Stimulated activated CD8-positive, alpha-beta memory T cell treated with anti-CD3 and anti-CD28 coated beads, Interleukin-12 subunit alpha, Interleukin-12 subunit beta, amount 100 ng/mL, for 24 hours (primary cell): Measurements from ENCODE around the gene FHAD1.
A peak's percentile ranks its signal among the peaks of the same experiment; 100 is the strongest.
"Not testable (repeated sequence)": the region's sequence is repeated elsewhere in the genome, so short reads cannot be mapped to it uniquely, and the experiment has no call there.

ENCODE experiments used
- DNase-seq: peaks from one replicate; pipeline ENCODE4 v3.0.0-alpha.2; 2020; ENCODE audit errors: extremely low read depth

FHAD1 gene

DNA sequence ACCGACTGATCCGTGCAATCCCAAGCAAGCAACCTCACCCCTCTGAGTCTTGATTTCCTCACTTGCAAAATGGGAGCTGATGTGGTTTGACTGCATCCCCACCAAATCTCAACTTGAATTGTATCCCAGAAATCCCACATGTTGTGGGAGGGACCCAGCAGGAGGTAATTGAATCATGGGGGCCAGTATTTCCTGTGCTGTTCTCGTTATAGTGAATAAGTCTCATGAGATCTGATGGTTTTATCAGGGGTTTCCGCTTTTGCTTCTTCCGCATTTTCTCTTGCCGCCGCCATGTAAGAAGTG is 58.4 kb downstream of the FHAD1 start:
- DNase-seq, result no peak

DNA sequence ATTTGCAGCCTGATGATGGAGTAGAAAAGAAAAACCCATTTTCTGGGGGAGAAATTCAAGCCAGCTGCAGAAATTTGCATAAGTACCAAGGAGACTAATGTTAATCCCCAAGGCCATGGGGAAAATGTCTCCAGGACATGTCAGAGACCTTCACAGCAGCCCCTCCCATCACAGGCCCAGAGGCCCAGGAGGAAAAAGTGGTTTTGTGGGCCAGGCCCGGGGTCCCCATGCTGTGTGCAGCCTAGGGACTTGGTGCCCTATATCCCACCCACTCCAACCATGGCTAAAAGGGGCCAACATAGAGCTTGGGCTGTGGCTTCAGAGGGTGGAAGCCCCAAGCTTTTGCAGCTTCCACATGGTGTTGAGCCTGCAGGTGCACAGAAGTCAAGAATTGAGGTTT is 59.3 kb downstream of the FHAD1 start:
- DNase-seq, result not testable (repeated sequence)

DNA sequence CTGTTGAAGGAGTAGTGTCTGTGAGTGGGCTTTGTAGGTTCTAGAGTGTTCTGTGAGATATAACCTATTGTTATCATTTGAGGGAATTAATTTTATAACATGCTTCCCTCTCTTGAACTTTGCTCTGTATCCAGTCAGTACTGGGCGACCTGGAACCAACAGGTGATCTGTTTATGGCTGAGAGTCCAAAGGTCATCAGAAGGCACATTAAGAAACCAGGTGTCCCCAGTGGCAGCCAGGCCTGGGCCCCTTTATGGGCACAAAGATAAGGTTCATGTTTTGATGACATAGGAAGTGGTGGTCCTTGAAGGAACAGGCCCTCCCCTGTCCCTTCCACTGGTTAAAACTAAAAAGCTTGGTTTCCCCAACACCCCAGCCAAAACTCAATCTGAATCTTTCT is 61.1 kb downstream of the FHAD1 start:
- no peak for DNase-seq

DNA sequence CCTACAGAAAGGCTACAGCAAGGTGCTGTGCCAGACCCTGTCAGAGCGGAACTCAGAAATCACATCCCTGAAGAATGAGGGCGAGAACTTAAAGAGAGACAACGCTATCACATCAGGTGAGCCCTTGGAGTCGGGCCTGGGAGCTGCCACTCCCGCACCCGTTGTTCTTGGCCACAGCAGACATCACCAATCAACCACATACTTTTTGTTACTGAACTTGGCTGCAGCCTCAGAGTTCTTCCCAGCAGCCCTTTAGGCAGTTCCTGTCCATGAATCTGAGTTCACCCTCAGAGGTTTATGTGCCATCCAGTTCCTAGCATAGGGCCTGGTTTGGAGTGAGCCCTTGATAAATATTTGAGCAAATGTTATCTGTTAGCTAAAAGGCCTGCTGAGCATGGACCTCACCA is 61.6 kb downstream of the FHAD1 start:
- no peak for DNase-seq

DNA sequence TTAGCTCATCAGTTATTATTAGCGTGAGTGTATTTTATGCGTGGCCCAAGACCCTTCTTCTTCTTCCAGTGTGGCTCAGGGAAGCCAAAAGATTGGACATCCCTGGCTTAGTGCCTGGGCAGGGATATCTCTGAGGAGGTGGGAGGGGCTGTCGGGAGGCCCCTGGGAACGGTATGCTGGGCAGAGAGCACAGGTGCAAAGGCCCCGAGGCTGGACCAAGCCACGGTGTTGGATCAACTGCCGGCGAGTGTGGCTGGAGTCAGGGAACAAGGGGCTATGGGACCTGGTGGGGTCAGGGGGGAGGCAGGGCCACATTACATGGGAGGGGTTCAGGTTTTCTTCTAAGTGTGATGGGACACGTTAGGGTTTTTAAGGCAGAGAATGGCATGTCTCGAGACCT is 62.7 kb downstream of the FHAD1 start:
- no peak for DNase-seq

DNA sequence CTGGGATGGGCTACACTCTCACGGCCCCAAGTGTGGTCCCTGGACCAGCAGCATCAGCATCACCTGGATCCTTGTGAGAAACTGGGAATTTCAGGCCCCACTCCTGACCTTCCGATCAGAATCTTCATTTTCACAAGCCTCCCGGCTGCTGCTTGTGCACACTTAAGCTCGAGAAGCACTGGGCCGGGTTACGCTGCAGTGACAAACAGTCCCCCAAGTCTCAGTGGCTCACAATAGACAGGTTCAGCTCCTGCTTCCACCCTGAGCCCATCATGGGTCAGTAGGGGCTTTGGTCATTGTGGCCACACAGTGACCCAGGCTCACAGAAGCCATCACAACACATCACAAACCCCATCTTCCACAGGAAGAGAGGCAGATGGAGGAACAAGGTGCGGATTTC is 63.5 kb downstream of the FHAD1 start:
- DNase-seq, result no peak

DNA sequence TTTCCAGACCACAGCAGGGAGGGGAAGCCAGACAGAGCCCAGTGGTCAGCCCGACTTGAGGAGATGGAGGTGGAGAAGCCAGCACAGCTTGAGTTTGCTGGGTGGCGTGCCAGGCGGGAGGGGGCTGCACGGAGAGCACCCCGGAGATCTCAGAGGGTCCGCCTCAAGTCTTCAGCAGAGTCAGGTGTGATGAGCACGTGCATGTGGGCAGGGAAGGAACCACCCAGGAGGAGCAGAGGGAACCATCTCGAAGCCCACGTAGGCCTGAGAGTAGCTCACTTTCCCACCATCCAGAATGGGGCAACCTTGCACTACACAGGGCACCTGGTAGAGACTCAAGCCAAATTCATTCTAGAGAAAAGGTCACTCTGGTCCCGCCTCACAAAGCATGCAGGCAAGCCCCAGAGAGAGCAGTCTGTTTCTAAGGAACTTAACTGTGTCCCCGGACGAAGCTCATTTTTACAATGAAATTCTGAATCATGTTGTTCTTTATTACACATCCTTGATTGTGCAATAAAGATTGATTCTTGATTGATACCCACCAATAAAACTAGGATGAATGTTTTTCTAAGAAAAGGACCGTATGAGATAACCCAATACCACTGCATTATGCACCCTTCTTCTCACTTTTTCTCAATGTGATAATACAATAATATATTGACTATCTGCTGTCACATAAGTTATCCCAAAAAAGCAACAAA is 64.2 kb downstream of the FHAD1 start:
- DNase-seq, result no peak

DNA sequence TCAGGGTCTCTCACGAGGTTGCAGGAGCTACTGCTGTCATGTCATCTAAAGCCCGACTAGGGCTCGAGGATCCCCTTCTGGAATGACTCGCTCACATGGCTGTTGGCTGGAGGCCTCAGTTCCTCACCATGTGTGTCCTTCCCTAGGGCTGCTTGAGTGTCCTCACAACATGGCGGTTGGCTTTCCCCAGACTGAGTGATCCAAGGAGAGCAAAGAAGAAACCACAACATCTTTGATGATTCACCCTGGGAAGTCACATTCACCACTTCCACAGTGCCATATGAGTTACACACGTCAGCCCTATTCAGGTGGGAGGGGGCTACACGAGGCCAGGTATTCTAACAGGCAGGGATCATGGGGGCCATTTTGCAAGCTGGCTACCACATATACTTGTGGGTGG is 64.9 kb downstream of the FHAD1 start:
- no peak for DNase-seq

DNA sequence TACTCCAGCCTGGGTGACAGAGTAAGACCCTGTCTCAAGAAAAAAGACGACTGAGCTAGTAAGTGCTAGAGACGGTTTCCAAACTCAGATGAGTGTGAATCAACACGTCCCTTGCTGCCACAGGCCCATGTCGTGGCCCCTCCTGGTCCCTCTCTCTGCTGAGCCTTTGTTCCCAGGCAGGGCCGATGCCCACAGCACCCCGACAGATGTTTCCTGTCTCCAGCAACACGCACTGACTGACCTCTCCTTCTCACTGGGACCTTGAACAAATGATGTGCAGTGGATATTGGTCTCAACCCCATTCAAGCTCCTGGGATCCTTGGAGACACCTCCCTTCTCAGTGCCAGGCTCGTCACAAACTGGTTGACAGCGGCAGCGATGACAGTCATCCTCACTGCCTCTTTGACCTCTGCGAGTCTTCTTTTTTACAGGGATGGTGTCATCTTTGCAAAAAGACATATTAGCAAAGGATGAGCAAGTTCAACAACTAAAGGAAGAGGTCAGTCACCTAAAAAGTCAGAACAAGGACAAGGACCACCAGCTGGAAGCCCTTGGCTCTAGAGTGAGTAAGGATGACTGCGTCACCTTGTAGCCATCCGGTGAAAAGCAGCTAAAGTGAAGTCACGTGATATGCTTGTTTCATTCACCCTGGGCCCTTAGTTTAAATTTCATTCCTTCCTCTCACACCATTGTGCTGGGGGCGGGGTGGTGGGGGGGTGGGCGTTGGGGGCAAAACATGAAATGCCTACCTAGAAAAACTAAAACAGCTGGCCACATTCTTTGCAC is 65.8 kb downstream of the FHAD1 start:
- no peak for DNase-seq

DNA sequence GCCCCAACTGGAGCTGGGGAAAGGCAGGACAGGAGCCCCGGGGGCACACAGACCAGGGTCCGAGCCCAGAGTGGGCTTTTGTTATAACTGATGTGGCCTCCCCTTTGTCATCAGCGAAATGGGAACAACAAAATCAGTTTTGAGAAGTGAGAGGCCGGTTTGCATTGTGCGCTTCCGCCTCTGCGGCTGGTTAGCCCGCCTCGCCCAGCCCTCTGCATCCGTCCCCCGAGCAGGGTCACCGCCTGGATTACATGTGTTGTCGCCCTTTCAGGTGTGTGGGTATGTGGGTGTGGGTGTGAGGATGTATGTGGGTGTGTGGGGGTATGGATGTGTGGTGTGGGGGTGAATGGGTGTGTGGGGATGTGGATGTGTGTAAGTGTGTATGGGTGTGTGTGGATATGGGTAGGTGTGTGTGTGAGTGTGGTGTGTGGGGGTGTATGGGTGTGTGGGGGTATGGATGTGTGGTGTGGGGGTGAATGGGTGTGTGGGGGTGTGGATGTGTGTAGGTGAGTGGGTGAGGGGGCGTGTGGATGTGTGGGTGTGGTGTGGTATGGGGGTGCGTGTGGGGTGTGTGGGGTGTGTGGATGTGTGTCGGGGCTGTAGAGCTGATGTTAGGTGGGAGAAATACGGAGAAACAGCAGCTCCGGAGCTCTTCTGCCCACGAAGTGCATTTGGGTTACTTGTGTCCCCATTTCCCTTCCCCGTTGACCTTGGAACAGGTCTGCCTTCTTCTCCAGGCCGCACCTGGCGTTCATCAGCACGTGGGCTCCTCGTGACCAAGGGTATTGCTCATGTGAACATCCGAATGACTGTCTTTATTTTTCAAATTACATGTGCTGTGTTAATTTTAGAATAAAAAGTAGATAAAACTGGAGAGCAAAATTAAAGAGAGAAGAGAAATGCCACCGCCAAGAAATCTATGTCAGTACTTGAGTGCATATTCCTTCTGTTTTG is 67.6 kb downstream of the FHAD1 start:
- DNase-seq, result no peak

DNA sequence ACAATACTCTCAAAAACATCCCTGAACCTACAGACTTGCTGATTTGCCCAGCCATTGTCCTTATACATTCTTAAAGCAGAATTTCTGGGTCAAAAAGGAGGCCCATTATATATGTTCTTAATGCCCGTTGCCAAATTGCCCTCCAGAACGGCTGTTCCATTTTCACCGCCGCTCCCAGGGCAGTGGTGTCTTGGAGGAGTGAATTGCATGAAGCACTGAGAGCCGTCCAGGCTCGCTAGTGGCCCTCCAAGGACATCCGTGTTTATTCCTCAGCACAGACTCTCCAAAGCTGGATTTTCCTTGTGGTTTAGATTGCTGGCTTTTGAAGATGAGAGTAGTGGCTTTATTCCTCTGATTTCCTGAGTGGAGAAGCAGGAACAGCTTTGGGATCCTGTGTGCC is 68.8 kb downstream of the FHAD1 start:
- DNase-seq, result no peak

DNA sequence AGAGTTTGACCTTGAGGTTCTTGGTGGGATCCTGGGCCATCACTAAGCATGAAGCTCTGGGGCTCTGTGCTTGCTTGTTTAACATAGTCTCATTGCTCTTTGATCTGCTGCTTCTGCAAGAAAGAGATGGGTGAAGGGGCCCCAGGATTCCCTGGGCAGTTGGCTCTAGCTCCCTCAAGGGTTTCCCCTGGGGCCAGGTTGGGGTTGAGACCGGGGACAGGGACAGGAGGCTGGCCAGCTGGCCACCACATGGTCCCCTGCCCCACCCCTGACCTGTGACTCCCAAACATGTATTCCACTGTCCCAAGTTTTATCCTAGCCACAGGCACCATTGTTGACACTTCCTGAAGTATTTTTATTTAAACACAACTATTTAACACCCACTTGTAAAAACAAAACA is 69.5 kb downstream of the FHAD1 start:
- DNase-seq, result no peak

DNA sequence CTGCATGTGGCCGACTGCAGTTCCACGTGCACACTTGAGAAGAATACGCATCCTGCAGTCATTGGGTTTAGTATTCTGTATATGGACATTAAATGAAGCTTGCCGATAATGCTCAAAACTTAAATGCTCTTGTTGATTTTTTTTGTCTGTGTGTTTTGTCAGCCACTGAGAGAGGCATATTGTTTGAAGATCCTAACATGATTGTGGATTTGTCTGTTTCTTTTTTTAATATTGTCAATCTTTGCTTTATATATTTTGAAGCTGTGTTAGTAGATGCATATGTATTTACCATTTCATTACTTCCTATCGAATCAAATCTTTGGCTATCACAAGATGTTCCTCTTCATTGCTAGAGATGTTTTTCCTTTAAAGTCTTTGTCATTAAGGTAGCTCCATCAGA is 73.2 kb downstream of the FHAD1 start:
- DNase-seq, result no peak

DNA sequence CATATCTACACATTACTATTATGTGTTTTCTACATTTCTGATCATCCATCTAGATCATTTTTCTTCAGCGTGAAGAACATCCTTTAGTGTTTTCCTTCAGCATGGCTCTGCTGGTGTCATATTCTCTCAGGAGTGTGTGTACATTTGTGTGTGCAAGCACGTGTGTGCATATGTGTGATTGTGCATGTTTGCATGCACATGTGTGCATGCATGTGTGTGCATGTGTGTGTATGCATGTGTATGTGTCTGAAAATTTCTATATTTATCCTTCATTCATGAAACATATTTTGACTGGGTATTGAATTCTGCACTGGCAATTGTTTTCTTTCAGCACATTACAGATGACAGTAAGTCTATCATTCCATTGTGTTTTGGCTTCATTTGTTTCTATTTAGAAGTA is 74.6 kb downstream of the FHAD1 start:
- no peak for DNase-seq

DNA sequence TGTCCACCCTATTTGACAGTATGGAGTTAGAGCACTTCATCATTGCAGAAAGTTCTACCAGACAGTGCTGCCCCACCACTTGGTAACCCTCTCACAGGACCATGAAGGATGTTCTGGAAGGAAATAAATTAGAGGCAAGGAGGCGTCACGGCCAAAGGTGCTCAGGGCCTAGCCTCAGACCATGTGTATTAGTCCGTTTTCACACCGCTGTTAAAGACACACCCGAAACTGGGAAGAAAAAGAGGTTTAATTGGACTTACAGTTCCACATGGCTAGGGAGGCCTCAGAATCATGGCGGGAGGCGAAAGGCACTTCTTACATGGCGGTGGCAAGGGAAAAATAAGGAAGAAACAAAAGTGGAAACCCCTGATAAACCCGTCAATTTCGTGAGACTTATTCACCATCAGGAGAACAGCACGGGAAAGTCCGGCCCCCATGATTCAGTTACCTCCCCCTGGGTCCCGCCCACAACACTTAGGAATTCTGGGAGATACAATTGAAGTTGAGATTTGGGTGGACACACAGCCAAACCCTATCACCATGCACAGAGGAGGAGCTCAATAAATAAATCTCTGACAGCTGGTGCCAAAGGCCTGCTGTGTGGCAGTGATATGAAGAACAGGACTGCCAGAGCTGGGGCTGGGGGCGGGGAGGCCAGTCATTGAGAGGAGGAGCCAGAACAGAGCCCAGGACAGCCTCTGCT is 75.8 kb downstream of the FHAD1 start:
- no peak for DNase-seq

DNA sequence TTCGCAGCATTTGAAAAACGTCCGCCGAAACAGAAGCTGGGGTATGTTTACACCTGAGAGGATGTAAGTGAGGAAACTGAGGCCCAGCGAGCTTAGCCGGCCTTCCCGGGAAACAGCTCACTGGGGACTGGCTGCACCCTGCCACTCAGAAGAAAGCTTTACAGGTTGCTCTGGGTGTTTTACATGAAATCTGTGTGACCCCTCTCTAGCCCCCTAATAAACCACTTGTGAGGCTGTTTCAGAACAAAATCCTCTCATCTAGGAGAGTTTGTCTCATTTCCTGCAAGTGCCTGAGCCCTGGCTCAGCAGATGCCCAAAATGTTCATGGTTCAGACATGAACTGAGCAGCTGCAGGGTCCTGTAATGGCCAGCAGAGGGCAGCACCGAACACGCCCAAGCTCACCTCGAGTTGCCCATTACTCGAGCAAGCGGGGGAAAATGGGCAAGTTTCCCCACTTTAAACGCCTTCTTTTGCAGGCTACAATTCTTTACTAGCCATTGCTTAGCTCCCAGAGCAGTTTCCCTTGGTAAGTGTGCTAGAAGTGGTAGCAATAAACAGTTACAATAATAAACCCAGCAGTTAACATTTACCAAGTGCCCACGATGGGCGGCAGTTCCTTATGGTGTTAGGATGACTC is 76.4 kb downstream of the FHAD1 start:
- peak; percentile 25 for DNase-seq

DNA sequence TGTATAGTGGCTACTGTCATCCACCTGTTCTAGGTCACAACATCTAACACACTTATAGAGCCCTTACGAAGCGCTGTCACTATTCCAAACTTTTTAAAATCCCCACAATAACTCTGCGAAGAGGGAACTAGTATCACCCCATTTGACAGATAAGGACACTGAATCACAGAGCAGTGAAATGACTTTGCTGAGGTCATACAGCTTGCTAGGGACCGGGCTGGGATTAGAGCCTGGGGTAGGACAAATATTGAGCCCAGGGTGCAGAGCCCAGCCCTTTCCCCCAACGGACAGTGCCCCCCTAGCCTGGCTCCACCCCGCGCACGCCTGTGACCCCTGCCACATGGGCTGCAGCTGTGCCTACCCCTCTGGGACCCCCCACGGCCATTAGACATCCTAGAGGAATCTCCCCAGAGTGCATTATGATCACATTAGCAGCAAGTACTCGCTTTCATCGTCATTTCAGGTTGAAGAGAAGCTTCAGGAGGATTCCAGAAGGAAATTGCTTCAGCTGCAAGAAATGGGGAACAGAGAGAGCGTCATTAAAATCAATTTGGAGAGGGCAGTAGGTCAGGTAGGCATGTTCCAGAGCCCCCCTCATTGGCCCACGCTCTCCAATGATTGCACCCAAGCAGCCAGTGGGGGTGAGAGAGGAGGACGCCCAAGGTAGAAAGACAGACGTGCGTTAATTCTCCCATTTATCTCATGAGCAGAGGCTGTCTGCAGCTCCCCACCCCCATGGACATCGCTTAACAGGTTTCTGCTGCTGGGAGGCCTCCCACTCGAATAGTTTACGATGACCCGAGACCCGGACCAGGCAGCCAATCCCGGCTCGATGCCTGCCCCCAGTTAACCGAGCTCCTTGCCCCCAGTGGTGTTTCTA is 77.2 kb downstream of the FHAD1 start:
- DNase-seq, result no peak

DNA sequence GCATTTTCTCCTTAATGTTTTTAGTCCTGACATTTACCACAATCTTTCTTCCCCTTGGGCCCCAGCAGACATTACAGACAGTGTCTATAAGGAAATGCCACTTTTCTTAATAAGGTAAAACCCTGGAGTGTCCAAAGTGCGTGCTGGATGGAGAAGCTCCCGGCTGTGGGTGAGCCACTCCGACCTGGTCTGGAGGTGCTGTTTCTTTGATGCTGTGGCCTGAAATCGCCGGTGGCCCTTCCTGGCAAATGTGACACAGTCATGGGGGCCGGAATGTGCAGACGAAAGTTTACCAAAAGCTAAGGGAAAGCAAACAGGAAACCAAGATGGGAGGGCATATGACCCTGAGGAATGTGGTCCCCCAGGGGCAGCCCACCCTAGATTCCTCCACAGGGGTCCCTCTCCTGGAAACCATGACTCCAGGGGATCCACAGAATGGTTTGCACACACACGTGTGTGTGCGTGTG is 77.9 kb downstream of the FHAD1 start:
- no peak for DNase-seq

DNA sequence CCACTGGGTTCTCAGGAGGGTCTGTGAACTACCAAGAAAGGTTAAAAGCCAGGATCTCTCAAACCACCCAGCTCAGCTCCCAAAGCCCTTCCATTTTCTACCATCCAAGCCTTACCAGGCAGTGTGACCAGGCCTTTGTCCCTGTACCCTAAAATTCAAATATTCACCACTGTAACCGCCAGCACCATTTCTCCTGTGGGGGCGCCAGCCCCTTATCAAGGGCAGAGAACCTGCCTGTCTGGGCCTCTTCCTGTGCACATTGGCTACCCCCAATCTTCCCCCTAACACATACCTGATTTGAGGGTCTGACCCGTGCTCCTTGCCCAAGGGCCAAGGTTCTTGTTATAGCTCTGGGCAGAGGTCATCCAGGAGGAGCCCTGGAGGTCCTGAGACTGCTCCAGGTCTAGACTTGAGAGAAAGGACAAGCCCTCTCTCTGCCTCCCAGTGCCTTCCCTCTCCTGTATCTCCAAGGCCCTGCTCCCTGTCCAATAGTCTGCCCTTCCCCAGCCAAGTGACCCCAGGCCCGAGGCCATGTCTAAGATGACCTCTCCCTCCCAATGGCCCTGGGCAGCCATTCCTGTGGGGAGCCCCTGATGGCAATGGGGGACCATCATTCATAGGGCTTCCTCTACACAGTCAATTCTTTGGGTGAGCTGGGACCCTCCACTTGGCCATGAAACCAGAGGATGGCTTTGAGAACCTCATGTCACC is 78.5 kb downstream of the FHAD1 start:
- DNase-seq, result no peak
